Vagina (tissue), 2 donors: ENCODE data around the gene MIPEP.

Experiments
- POLR2AphosphoS5 ChIP-seq, 2 donors: sonication (generic); formaldehyde crosslinking; IDR thresholded peaks; one replicate each; pipeline ENCODE4 v1.9.0; 2017; ENCODE audit warnings: antibody characterized with exemption in 2 of 2, mild to moderate bottlenecking in 2 of 2, low read depth in 1 of 2; ENCODE audit not compliant: insufficient read depth in 1 of 2
- TF ChIP-seq, protein P1 (sequence below), 3 experiments: fragments of 450-650 bp in 2 of 3; fragments of 200-600 bp in 1 of 3; sonication (generic) in 1 of 3; IDR thresholded peaks; one replicate each; pipeline ENCODE4 v1.5.1; 2017 to 2019; ENCODE audit warnings: antibody characterized with exemption in 3 of 3, mild to moderate bottlenecking in 2 of 3, moderate library complexity in 2 of 3

DNA sequence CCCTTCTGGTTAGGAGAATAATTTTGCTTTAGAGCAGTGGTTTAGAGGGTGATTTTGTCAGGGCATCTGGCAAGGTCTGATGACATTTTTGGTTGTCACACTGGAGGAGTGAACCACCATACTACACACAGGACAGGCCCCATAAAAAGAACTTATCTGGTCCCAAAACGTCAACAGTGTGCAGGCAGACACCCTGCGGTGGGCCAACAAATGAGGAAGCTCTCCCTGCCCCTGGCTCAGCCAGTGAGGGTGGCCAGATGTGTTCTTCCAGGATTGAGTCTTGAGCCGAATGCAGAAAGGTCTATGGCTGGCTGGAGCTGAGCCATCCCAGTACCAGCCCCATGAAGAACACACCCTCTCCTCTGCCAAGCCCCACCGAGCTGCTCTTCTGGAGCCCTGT lies 149.2 kb downstream of the MIPEP start:
- no peak for TF ChIP-seq POLR2AphosphoS5 (IDR thresholded peaks at IDR 0.05; ENCODE audit: insufficient read depth in 1 of 2, low read depth in 1 of 2)
- TF ChIP-seq, protein P1, sequence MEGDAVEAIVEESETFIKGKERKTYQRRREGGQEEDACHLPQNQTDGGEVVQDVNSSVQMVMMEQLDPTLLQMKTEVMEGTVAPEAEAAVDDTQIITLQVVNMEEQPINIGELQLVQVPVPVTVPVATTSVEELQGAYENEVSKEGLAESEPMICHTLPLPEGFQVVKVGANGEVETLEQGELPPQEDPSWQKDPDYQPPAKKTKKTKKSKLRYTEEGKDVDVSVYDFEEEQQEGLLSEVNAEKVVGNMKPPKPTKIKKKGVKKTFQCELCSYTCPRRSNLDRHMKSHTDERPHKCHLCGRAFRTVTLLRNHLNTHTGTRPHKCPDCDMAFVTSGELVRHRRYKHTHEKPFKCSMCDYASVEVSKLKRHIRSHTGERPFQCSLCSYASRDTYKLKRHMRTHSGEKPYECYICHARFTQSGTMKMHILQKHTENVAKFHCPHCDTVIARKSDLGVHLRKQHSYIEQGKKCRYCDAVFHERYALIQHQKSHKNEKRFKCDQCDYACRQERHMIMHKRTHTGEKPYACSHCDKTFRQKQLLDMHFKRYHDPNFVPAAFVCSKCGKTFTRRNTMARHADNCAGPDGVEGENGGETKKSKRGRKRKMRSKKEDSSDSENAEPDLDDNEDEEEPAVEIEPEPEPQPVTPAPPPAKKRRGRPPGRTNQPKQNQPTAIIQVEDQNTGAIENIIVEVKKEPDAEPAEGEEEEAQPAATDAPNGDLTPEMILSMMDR (IDR thresholded peaks at IDR 0.05): no peak
